PC-3 (cell line): Measurements from ENCODE around the gene ST6GALNAC2.

Source experiments
- EZH2 ChIP-seq: fragments of 300-600 bp; sonication (generic); IDR thresholded peaks from one replicate; pipeline ENCODE4 v1.6.1; 2017; ENCODE audit warnings: antibody characterized with exemption, mild to moderate bottlenecking, low read length; ENCODE audit not compliant: unreplicated experiment
- EZH2phosphoT487 ChIP-seq: fragments of 300-600 bp; sonication (generic); IDR thresholded peaks from 2 replicates; pipeline ENCODE4 v1.6.1; 2018; ENCODE audit warnings: mild to moderate bottlenecking, antibody characterized with exemption, low read length, borderline replicate concordance
- TF ChIP-seq, protein P1 (sequence below): fragments of 300-600 bp; sonication (generic); conservative IDR thresholded peaks from 2 replicates; pipeline ENCODE4 v1.5.1; 2017; ENCODE audit warnings: antibody characterized with exemption, low read depth, mild to moderate bottlenecking, low read length

DNA sequence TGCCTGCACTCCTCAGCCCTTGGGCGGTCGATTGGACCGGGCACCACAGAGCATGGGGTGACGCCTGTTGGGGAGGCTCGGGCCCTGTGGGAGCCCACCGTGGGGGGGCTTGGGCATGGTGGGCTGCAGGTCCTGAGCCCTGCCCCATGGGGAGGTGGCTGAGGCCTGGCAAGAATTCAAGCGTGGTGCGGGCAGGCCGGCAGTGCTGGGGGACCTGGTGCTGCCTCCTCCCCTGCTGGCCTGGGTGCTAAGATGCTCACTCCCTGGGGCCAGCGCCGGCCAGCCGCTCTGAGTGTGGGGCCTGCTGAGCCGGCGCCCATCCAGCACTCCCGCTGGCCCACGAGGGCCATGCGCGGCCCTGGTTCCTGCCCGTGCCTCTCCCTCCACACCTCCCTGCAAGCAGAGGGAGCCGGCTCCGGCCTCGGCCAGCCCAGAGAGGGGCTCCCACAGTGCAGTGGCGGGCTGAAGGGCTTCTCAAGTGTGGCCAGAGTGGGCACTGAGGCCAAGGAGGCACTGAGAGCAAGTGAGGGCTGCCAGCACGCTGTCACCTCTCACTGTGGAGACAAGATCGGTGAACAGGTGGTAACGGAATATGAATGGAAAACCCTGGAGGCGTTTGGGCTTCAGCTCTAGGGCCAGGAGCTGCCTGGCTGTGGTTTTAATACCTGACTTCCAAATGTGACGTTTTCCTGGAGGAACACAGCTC is 29.4 kb upstream of the ST6GALNAC2 start:
- TF ChIP-seq, protein P1, sequence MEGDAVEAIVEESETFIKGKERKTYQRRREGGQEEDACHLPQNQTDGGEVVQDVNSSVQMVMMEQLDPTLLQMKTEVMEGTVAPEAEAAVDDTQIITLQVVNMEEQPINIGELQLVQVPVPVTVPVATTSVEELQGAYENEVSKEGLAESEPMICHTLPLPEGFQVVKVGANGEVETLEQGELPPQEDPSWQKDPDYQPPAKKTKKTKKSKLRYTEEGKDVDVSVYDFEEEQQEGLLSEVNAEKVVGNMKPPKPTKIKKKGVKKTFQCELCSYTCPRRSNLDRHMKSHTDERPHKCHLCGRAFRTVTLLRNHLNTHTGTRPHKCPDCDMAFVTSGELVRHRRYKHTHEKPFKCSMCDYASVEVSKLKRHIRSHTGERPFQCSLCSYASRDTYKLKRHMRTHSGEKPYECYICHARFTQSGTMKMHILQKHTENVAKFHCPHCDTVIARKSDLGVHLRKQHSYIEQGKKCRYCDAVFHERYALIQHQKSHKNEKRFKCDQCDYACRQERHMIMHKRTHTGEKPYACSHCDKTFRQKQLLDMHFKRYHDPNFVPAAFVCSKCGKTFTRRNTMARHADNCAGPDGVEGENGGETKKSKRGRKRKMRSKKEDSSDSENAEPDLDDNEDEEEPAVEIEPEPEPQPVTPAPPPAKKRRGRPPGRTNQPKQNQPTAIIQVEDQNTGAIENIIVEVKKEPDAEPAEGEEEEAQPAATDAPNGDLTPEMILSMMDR, result no peak
- TF ChIP-seq EZH2 (no peak), EZH2phosphoT487 (no peak)
